Muscle of leg (tissue), 11 donors: ENCODE results near the gene OSBPL9. TPM values are rescaled to one million over a fixed set of nuclear protein-coding genes. Genes with fewer than 3 reads are reported as not detected.

ENCODE experiments used
- DNase-seq: peaks from one replicate; pipeline ENCODE4 v3.0.0; 2013
- H3K27ac ChIP-seq: one replicate; pipeline ENCODE4 v1.5.1; 2013; ENCODE audit warnings: mild to moderate bottlenecking, low read length, control low read depth
- H3K27me3 ChIP-seq: one replicate; pipeline ENCODE4 v1.6.1; 2013; ENCODE audit warnings: low read length; ENCODE audit not compliant: control insufficient read depth, insufficient read depth
- H3K36me3 ChIP-seq: one replicate; pipeline ENCODE4 v1.6.1; 2013; ENCODE audit warnings: low read length; ENCODE audit not compliant: control insufficient read depth, insufficient read depth
- H3K4me1 ChIP-seq: one replicate; pipeline ENCODE4 v1.6.1; 2013; ENCODE audit warnings: low read length; ENCODE audit not compliant: control insufficient read depth, insufficient read depth
- H3K4me3 ChIP-seq: one replicate; pipeline ENCODE4 v1.5.1; 2013; ENCODE audit warnings: low read length, control low read depth
- H3K9me3 ChIP-seq: replicated peaks from 2 replicates; pipeline ENCODE4 v1.6.1; 2013; ENCODE audit warnings: low read depth, low read length; ENCODE audit not compliant: control insufficient read depth
- WGBS: methylation state at CpG from one replicate; pipeline ENCODE4 v1.1.5; 2013; ENCODE audit warnings: missing lambda C conversion rate; ENCODE audit not compliant: insufficient coverage; 5-methylcytosine and 5-hydroxymethylcytosine counted together
- polyA plus RNA-seq, 8 donors: library from polyadenylated mRNA; unstranded; fragments of 120-200 nt; gene quantifications; one replicate each; pipeline versions ENCODE4 v1.2.1 to v1.2.3, GENCODE V29; 2013; ENCODE audit warnings: inconsistent platforms in 1 of 8, low replicate concordance in 1 of 8; ENCODE audit not compliant: insufficient read length in 8 of 8, insufficient read depth in 1 of 8
- total RNA-seq: library from RNA; stranded (reverse); fragments of 120-200 nt; gene quantifications from one replicate; pipeline ENCODE4 v1.2.4, GENCODE V29; 2013

The OSBPL9 gene
- total and polyA plus RNA-seq, 9 donors: 51.0 to 74.5 (median 61.1) TPM

DNA sequence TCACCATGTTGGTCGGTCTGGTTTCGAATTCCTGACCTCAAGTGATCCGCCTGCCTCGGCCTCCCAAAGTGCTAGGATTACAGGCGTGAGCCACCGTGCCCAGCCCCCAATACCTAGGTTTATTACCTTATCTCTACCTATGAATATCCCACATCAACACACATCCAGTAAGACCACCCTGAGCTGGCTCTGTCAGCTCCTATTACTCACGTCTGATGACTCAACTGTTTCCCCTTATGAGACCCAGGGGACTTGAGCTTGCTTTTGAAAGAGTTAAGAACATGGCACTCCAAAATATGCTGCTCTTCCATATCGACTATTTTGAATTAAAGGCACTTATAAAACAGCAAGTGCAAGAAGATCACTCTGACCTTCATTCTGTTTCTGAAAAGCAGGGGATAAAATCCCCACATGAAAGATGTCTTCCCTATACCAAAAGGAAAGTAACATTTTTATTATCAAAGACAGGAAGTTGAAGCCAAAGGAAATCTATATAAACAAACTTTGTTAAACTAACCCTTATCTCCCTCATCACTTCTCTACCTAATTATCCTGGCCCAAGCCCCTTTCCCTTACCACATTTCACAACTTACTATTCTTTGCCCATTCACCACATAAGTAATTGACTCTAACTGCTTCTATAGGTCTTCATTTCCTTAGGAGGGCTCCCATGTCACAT lies 41.3 kb upstream of the OSBPL9 start:
- 78% methylated on average over 7 of the region's 8 CpGs for WGBS
- DNase-seq: no peak
- Histone ChIP-seq H3K9me3 (no peaks in the 10 kb centered on the region), H3K4me1 (peaks cover 5% of the 10 kb centered on the region), H3K36me3 (no peaks in the 10 kb centered on the region), H3K27me3 (no peaks in the 10 kb centered on the region), H3K4me3 (no peak overlapping the region), H3K27ac (no peak overlapping the region)

DNA sequence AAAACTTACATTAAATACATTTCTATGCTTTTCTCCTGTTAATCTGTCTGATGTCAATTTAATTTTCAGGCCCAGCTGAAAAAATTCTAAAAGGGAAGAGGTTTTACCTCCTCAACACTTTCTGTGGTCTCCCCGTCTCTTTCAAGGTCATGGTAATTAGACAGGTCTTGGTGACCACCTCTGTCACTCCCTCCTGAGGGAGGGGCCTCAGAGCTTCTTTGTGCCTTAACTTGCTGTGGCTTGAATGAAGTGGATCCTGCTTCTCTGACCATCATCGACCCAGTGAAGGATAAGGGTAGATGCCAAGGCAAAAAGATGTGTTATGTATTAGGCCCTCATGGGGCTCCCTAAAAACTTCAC lies 40.8 kb upstream of the OSBPL9 start:
- no peak overlapping the region for H3K27ac ChIP-seq
- WGBS: no CpG with 5 or more reads among the region's 2 CpGs

DNA sequence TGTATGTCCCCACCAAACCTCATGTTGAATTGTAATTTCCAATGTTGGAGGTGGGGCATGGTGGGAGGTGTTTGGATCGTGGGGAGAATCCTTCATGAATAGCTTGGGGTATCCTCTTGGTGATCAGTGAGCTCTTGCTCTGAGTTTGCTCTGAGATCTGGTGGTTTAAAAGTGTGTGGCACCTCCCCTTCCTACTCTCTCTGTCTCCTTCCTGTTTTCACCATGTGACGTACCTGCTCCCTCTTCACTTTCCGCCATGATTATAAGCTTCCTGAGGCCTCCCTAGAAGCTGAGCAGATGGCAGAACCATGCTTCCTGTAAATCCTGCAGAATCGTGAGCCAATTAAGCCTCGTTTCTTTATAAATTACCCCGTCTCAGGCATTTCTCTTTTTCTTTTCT lies 40.0 kb upstream of the OSBPL9 start:
- H3K4me3 ChIP-seq: no peak overlapping the region
- no peaks in the 10 kb centered on the region for H3K27me3 ChIP-seq
- WGBS: 97% methylated on average over 4 of the region's 6 CpGs
- DNase-seq: no peak
- H3K27ac ChIP-seq: no peak overlapping the region
- H3K4me1 ChIP-seq: peaks cover 5% of the 10 kb centered on the region
- H3K36me3 ChIP-seq: no peaks in the 10 kb centered on the region
- no peaks in the 10 kb centered on the region for H3K9me3 ChIP-seq

More for the DNA sequence above, 40.8 kb upstream of the OSBPL9 start:
- H3K4me1 ChIP-seq: peaks cover 5% of the 10 kb centered on the region
- no peaks in the 10 kb centered on the region for H3K27me3 ChIP-seq
- H3K9me3 ChIP-seq: no peaks in the 10 kb centered on the region
- DNase-seq: no peak
- H3K36me3 ChIP-seq: no peaks in the 10 kb centered on the region
- no peak overlapping the region for H3K4me3 ChIP-seq

DNA sequence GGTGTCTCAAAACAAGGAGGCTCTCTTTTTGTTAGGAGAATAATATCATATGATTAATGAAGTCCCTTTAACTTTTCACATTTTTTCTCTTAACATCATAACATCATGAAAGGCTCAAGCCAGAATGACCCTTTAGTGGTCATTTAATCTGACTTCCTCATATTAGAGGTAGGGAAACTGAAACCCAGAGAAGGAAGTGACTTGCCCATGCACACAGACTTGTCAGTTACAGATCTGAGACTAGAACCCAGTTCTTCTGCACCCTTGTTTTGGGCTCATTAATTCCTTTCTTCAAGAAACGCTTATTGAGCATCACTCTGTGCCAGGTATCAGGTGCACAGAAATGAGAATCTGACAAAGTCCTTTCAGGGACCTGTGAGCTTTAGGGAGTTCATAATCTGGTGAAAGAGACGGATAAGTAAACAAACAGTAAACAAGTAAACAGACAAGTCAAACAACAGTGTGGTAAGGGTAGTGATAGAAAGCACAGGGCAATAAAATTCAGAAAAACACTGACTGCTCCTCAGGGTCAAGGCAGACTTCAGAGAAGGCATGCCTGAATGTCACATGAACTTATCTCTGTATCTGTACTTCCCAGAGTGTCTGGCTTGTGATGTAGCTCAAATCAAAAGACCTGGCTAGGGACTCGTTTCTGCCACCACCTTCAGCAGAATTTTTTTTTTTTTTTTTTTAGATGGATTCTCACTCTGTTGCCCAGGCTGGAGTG lies 38.3 kb upstream of the OSBPL9 start:
- H3K36me3 ChIP-seq: no peaks in the 10 kb centered on the region
- no peaks in the 10 kb centered on the region for H3K4me1 ChIP-seq
- no peak overlapping the region for H3K27ac ChIP-seq
- peak; percentile 28 for DNase-seq
- WGBS: no CpG with 5 or more reads among the region's 3 CpGs
- H3K4me3 ChIP-seq: no peak overlapping the region
- H3K27me3 ChIP-seq: no peaks in the 10 kb centered on the region
- H3K9me3 ChIP-seq: no peaks in the 10 kb centered on the region

DNA sequence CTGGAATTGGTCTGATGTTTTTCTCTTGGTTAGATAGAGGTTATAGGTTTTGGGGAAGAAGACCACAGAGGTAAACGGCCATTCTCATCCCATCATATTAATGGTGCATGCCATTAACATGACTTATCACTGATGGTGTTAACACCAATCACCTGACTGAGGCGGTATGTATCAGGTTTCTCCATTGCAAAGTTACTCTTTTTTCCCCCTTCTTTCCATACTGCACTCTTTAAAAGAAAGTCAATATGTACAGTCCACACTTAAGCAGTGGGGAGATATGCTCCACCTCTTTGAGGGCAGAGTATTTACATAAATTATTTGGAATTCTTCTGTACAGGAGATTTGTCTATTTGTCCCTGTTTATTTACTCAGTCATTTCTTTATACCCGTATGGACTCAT lies 35.7 kb upstream of the OSBPL9 start:
- WGBS: no CpG with 5 or more reads among the region's 3 CpGs
- DNase-seq: no peak

DNA sequence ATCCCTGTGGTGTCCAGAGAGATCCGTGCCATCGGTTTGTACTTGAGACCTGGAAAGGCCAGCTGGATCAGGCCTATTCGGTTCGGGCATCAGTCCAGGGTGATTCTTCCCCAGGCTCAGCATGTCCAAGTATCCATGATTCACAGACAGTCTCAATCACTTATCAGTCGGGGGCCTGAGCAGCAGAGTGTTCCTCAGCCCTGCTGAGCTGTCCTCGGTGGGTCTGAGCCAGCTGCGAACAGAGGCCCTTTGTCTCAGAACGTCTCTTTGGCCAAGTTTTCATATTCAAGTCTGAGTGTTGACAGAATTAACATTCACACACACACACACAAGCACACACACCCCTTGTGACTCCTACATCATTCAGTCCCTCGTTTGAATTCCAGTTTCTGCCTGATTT lies 33.4 kb upstream of the OSBPL9 start:
- no peaks in the 10 kb centered on the region for H3K27me3 ChIP-seq
- H3K9me3 ChIP-seq: no peaks in the 10 kb centered on the region
- WGBS: 20% methylated on average over 9 of the region's 9 CpGs
- H3K4me3 ChIP-seq: no peak overlapping the region
- H3K36me3 ChIP-seq: no peaks in the 10 kb centered on the region
- H3K4me1 ChIP-seq: no peaks in the 10 kb centered on the region
- DNase-seq: peak; percentile 79
- H3K27ac ChIP-seq: no peak overlapping the region

More for the DNA sequence above, 35.7 kb upstream of the OSBPL9 start:
- Histone ChIP-seq H3K9me3 (no peaks in the 10 kb centered on the region), H3K4me3 (no peak overlapping the region), H3K4me1 (no peaks in the 10 kb centered on the region), H3K36me3 (no peaks in the 10 kb centered on the region), H3K27me3 (no peaks in the 10 kb centered on the region), H3K27ac (no peak overlapping the region)

DNA sequence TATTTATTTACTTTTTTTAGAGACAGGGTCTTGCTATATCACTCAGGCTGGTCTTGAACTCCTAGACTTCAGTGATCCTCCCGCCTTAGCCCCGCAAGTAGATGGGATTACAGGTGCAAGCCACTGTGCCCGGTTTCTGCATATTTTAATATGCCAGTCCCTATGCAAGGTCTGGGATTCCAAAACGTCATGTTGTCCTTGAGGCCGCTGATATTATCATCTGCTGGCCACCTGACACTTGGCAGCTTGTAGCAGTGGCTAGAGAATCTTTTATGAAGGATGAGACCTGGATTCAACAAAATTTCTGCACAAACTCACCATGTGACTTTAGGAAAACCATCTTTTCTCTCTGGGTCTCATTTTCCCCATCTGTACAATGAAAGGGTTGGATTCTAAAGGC lies 32.9 kb upstream of the OSBPL9 start:
- WGBS: 96% methylated on average over 3 of the region's 5 CpGs

DNA sequence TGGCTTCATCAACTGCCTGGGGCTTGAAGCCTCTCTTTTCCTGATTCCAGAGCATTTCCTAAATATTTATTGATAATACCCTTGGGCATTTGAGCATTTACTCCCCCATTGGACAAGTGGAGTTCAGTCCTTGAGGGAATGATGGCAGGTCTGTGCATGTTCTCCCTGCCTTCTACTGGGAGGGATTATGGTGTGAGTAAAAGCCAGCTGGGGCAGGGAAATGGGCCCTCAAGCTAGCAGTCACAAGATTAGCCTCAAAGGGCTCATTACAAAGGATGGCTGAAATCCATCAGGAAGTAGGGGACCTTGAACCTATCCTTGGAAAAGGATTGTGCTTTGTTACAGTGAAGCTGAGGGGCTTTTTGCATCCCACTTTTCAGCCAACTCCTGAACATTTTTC lies 24.2 kb upstream of the OSBPL9 start:
- H3K9me3 ChIP-seq: no peaks in the 10 kb centered on the region
- H3K4me1 ChIP-seq: no peaks in the 10 kb centered on the region
- no peak for DNase-seq
- no peaks in the 10 kb centered on the region for H3K36me3 ChIP-seq
- H3K27me3 ChIP-seq: no peaks in the 10 kb centered on the region
- no peak overlapping the region for H3K27ac ChIP-seq
- no peak overlapping the region for H3K4me3 ChIP-seq

More for the DNA sequence above, 32.9 kb upstream of the OSBPL9 start:
- DNase-seq: no peak
- no peak overlapping the region for H3K4me3 ChIP-seq
- H3K27me3 ChIP-seq: no peaks in the 10 kb centered on the region
- no peaks in the 10 kb centered on the region for H3K4me1 ChIP-seq
- no peaks in the 10 kb centered on the region for H3K36me3 ChIP-seq
- no peaks in the 10 kb centered on the region for H3K9me3 ChIP-seq
- no peak overlapping the region for H3K27ac ChIP-seq

DNA sequence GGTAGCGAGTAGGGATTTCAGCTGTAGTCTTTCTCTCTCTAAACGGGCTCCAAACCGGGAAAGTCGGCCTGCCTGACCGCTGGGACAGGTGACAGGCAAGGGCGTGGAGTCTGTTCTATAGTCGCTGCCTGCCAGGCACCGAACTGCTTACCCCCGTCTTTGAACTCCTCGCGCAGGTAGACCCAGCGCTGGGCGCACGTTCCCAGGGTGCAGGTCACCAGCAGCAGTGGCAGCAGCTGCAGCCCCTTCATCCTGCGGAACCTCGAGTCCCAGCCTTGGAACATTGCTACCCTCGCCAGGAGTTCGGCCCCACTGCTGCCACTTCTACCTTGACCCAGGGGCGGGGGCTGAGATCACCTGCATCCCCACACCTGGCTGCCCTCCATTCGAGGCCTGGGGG lies 22.2 kb upstream of the OSBPL9 start:
- no peak overlapping the region for H3K4me3 ChIP-seq
- 74% methylated on average over 16 of the region's 20 CpGs for WGBS
- DNase-seq: no peak
- H3K36me3 ChIP-seq: no peaks in the 10 kb centered on the region
- H3K4me1 ChIP-seq: no peaks in the 10 kb centered on the region
- H3K27ac ChIP-seq: no peak overlapping the region
- H3K27me3 ChIP-seq: no peaks in the 10 kb centered on the region
- no peaks in the 10 kb centered on the region for H3K9me3 ChIP-seq

DNA sequence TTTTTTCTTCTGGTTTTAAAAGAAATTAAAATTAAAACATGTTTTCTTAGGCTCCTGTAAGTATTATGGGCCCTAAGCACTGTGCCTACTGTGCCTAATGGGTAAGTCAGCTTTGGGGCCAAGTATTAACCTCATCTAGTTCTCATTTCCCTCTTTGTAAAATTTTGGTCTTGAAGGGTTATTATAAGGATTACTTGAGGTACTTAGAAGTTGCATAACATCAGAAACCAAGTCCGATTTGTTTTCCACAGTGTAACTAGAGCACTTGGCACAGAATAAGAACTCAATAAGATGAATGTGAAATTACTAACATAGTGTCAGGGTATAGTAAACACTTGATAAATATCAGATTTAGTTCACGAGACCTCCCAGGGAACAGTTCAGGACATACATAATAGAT lies 16.4 kb upstream of the OSBPL9 start:
- Histone ChIP-seq H3K27me3 (no peaks in the 10 kb centered on the region), H3K4me1 (no peaks in the 10 kb centered on the region), H3K27ac (no peak overlapping the region), H3K4me3 (no peak overlapping the region), H3K9me3 (no peaks in the 10 kb centered on the region), H3K36me3 (no peaks in the 10 kb centered on the region)
- no CpG with 5 or more reads among the region's 2 CpGs for WGBS
- DNase-seq: no peak
